NCI-H187 treated with DMSO at 0.1 percent for 48 hours (cell line): Measurements from ENCODE around the gene SEC62.
A peak's percentile ranks its signal among the peaks of the same experiment; 100 is the strongest.

Source experiments
- DNase-seq: peaks from one replicate; lab custom pipeline; 2025; lab: John Stamatoyannopoulos, UW

The SEC62 gene

GRCh38 chr3:169966428-169966950, at the start of gene SEC62:
TSS of gene SEC62 (plus strand) at chr3:169966807. CDS start at chr3:169966823, 16 bp downstream.
- peak; percentile 70 for DNase-seq

- no peak for DNase-seq
These were observed 43.4 kb upstream of the SEC62 start for GRCh38 chr3:169923189-169923588.

- no peak for DNase-seq
These were observed 42.8 kb upstream of the SEC62 start for GRCh38 chr3:169923831-169924230.

GRCh38 chr3:169929830-169930519, 36.6 kb upstream of the SEC62 start:
- DNase-seq: no peak

- no peak for DNase-seq
These were observed 35.8 kb upstream of the SEC62 start for GRCh38 chr3:169930843-169931242.

GRCh38 chr3:169931747-169932520, 34.7 kb upstream of the SEC62 start:
- DNase-seq: no peak

GRCh38 chr3:169939320-169939719, 27.3 kb upstream of the SEC62 start:
- DNase-seq: no peak

- no peak for DNase-seq
These were observed 26.9 kb upstream of the SEC62 start for GRCh38 chr3:169939751-169940150.

- DNase-seq: no peak
These were observed 26.0 kb upstream of the SEC62 start for GRCh38 chr3:169940470-169941181.

GRCh38 chr3:169945313-169945712, 21.3 kb upstream of the SEC62 start:
- no peak for DNase-seq

GRCh38 chr3:169946336-169946735, 20.3 kb upstream of the SEC62 start:
- no peak for DNase-seq

GRCh38 chr3:169948559-169949448, 17.8 kb upstream of the SEC62 start:
- no peak for DNase-seq

GRCh38 chr3:169952045-169952444, 14.6 kb upstream of the SEC62 start:
- DNase-seq: no peak

GRCh38 chr3:169953462-169954141, 13.0 kb upstream of the SEC62 start:
- DNase-seq: no peak

- no peak for DNase-seq
These were observed 12.4 kb upstream of the SEC62 start for GRCh38 chr3:169954142-169954756.

GRCh38 chr3:169955406-169955805, 11.2 kb upstream of the SEC62 start:
- DNase-seq: no peak

- DNase-seq: no peak
These were observed 2.4 kb upstream of the SEC62 start for GRCh38 chr3:169964176-169964575.

- no peak for DNase-seq
These were observed 812 bp upstream of the SEC62 start for GRCh38 chr3:169965562-169966427.
